HG03135 (cell line): Measurements from ENCODE around the gene CCDC183.
"Not testable (repeated sequence)": the region's sequence is repeated elsewhere in the genome, so short reads cannot be mapped to it uniquely, and the experiment has no call there.

ENCODE experiments used
- ATAC-seq: cut with Tn5 transposase; IDR thresholded peaks from one replicate; pipeline ENCODE4 v1.9.1; 2021; ENCODE audit warnings: mild to moderate bottlenecking, moderate library complexity; ENCODE audit not compliant: unreplicated experiment

The CCDC183 gene

DNA sequence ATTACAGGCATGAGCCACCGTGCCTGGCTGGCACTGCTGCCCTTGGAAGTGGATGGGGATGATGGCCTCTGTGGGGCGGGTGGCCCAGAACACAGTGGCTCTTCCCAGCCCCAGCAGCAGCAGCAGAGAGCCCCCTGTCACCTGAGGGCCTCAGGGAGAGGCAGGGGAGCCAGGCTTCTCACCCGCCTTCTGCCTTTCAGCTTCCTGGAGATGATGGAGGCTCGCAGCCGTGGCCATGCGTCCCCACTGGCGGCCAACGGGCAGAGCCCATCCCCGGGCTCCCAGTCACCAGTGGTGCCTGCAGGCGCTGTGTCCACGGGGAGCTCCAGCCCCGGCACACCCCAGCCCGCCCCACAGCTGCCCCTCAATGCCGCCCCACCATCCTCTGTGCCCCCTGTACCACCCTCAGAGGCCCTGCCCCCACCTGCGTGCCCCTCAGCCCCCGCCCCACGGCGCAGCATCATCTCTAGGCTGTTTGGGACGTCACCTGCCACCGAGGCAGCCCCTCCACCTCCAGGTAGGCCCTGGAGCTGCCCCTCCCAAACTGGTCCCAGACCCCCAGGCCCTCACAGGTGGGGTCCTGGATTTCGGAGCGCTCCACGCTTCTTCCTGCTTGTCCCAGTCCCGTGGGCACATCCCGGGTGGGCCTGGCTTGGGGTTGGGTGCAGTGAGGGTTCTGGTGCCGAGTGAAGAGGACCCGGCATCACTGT is 41.2 kb downstream of the CCDC183 start:
- no peak for ATAC-seq

DNA sequence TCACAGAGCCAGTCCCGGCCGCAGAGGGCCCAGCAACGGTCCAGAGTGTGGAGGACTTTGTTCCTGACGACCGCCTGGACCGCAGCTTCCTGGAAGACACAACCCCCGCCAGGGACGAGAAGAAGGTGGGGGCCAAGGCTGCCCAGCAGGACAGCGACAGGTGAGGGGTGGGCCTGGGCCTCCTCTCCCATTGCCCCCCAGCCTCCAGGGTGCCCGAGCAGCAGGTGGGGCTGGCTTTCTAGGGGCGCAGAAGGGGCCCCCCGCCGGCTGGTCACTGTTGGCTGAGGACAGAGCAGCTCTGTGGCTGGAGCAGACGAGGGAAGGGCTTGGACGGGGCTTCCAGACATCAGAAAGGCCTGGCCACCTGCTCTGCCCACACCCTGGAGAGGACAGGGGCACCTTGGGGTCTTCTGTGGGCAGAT is 41.7 kb downstream of the CCDC183 start:
- ATAC-seq: not testable (repeated sequence)

DNA sequence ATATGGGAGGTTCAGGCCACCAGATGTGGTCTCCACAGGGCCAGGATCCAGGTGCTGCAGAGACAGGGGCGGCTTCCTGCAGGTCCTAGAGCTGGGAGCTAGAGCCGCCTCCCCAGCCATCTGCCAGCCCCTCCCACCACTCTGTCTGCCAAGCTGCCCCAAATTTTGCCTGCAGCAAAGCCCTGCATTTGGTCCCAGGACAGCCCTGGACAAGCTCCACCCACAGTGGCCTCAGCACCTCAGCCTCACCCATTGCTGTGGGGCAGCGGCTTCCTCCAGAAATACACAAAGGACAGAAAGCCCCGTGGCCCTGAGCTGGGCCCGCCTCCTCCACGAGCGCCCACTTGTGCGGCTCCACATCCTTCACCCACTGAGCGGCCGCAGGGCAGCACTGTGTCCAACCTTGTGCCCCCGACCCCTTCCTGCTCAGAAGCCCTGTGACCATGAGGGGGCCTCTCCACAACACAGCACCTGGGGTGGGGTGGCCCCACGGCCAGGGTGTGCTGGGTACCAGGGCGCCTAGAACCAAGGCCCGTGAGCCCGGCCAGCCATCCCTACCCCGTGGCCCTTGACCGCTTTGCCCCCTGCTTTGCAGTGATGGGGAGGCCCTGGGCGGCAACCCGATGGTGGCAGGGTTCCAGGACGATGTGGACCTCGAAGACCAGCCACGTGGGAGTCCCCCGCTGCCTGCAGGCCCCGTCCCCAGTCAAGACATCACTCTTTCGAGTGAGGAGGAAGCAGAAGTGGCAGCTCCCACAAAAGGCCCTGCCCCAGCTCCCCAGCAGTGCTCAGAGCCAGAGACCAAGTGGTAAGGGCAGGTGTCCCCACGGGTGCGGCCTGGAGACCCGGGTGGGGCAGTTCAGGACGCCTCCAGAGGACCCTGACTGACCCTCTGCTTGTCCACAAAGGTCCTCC is 42.4 kb downstream of the CCDC183 start:
- no peak for ATAC-seq

DNA sequence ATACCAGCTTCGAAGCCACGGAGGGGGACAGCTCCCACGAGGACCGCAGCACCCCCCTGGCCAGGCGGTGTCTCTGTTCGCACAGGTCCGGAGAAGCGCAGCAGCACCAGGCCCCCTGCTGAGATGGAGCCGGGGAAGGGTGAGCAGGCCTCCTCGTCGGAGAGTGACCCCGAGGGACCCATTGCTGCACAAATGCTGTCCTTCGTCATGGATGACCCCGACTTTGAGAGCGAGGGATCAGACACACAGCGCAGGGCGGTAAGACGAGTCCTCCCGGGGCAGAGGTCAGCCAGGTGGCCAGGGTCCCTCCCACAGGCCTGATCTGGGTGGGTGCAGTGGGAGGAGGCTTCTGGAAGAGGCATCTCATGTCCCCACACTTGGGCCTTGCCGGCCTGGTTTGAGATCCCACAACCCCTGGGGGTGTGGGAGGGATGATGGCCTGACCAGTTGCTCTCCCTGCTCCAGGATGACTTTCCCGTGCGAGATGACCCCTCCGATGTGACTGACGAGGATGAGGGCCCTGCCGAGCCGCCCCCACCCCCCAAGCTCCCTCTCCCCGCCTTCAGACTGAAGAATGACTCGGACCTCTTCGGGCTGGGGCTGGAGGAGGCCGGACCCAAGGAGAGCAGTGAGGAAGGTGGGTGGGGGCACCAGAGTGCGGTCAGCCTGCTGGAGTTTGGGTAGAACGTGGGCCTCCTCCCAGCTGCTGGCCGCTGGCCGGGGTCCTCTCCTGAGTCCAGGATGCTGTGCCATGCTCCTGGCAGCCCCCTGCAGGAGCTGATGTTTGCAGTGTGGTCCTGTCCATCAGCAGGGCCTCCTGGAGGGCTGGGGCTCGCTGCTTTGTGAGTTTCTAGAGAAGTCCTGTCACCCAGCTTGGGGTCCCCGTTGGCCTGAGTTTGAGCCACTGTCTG is 43.3 kb downstream of the CCDC183 start:
- no peak for ATAC-seq

DNA sequence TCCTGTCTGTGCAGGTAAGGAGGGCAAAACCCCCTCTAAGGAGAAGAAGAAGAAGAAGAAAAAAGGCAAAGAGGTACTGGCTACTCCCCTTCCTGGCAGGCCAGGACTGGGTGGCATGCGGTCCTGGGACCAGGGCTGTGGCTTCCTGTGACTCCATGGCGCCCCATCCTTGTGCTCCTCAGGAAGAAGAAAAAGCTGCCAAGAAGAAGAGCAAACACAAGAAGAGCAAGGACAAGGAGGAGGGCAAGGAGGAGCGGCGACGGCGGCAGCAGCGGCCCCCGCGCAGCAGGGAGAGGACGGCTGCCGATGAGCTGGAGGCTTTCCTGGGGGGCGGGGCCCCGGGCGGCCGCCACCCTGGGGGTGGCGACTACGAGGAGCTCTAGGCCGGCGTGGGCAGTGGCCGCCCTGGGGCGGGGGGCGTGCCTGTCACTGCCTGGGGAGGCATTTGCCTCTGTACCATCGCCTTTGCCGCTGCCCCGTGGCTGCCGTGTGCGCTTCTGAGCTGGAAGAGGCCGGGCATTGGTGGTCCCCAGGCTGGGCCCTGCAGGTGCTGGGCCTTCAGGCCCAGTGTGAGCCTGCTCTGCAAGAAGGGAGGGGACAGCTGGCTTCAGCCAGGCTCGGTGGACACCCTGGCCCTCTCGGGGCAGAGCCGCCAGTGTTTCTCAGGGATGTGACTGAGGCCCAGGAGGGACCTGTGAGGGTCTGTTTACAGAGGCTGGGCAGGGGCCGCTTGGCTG is 44.2 kb downstream of the CCDC183 start:
- ATAC-seq: no peak

DNA sequence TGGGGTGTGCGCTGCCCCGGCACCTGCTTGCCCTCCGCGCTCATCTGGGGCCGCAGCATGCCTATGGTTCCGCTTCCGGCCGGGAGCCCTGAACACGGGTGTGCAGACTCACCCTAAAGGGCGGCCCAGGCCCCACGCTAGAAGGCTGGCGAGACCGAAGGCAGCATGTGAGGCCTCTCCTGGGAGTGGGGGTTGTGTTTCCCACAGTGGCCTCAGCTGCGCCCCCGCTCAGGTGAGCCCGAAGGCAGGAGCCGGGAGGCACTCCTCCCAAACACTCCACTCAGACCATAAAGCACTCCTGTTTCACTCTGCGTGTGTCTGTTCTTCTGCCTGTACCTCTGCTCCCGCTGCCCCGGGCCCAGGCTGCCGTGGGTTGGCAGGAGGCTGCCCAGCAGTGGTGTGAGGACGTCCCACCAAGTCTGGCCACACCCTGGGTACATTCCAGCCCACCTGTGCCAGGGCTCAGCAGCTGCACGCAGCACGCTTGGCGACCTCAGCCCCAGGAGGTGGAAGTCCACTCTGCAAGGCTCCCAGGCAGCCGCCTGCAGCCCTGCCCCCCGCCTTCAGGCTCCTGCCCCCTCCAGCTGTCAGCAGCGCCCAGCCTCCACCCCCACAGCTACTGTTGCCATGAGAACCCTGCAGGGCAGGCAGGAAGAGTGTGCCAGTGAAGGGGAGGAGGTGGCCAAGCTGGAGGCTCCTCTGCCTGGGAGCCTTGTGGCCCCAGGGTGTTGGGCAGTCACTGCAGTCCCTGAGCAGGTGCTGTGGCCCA is 44.9 kb downstream of the CCDC183 start:
- ATAC-seq: no peak

DNA sequence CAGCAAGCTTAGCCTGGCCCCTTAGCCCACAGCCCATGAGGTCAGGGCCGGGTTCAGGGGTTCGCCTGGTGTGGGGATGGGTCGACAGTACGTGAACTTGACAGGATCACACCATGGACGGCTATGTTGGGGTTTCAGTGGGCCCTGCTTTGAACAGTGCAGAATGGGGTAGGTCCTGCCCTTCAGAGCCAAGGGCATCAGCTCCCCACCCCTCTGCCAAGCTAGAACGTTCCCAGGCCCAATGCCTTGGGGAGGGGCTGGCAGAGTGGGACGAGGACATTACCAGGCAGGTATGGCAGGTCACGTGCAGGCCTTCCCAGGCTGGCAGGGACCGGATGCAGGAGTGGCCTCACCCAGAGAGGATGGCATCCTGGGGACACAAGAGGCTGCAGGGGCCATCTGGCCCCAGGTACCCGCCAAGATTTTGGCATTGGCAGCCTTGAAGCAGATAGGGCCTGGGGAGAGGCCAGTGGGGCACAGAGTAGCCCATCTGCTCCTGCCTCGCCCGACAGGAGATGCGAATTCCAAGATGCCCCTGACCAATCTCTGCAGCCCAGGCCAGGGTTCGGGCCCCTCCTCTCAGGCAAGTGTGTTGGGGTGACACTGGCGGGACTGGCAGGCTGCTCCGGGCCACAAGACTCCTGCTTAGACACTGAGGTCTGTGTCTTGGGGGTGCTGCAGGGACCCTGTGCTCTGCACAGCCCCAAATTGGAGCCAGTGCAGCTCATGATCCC is 45.7 kb downstream of the CCDC183 start:
- not testable (repeated sequence) for ATAC-seq

DNA sequence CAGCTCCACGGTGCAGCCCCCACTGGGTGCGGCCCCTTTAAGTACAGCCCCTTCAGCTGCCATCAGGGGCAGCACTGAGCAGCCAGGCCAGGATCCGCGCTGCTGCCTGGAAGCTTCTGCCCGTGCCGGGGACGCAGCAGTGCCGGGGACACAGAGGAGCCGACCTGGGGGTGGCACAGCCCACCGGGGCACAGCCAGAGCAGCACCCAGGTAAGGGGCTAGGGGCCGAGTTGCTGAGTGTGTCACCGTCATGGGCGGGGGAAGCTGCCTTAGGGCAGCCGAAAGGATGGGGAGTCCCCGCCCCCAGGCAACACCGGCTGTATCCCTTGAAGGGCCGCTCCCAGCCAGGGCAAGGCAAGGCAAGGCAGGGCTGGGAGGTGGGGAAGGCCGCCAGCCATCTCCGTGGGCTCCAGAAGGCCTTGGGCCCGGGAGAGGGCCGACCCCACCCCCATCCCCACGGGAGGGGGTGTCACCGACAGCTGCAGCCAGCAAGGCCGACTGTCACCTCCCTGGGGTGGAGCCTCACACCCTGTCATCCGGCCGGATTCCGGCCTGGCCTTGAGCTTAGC is 46.3 kb downstream of the CCDC183 start, which contains the start of gene AJM1:
TSS of gene AJM1 (plus strand) at position 99 of the 569 bp plus-strand sequence. CDS start 1,937 bp downstream, outside the sequence.
- peak; percentile 68 for ATAC-seq

DNA sequence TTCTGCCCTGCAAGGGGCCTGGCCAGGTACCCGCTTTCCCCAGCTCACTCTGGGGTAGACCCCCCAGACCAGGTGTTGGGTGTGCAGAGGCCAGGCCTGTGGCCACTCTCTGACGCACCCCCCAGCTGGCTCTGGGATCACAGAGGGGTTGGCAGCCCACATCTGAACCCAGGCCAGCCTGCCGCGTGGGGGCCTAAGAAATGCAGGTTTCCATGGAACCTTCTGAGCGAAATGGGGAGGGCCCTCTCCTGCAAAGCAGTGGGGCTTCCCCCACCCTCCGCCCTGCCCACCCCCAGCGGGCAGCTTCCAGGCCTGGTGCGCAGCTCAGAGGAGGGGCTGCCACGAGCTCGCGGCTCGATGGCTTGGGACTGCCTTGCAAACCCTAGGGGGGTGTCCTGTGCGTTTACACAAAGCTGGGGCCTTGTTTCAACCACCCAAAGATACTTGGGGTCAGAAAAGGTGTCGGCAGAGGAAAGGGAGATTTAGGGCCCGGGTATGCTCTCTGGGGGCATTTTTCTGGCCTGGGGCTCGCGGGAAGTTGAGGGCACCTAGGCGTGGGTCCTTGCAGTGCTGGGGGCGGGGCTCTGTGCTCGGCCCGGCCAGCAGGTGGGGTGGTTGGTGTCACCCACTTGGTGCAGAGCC is 47.1 kb downstream of the CCDC183 start:
- not testable (repeated sequence) for ATAC-seq

DNA sequence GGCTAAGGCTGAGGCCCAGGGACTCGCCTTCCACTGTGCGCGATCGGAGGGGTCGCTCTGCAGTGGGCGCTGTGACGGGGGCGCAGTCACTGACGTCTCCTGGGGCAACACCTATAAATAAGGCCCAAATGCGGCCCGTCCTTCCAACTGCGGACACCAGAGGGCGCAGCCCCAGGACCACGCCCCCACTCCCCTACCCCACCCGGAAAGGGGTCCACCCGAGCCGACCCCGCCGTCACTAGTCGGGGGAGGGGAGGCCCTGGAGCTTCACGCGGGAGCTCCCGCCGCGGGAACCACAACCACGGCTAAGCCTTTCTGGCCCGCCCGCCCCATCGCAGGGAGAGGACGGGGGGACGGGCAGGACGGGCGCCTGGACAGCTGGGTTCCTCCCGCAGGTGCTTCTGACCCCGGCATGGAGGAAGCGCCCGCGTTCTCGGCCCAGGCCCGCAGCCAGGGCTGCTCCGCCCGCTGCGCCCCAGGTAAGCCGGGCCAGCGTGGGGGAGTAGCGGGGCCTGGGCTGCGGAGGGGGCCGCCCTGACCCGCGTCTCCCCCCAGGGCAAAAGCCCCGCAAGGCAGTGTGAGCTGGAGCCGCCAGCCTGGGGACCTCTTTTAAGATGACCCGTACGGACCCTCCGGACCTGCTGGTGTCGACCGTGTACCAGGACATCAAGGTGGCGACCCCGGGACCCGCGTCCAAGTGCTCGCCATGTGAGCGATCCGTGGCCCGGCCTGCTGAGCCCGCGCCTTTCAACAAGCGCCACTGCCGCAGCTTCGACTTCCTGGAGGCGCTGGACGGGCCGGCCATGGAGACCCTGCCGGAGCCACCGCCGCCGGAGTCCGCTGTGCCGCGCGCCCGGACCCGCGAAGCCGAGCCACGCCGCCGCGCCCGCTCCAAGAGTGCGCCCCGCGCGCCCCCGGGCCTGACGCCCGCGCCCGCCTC is 47.9 kb downstream of the CCDC183 start:
- not testable (repeated sequence) for ATAC-seq

DNA sequence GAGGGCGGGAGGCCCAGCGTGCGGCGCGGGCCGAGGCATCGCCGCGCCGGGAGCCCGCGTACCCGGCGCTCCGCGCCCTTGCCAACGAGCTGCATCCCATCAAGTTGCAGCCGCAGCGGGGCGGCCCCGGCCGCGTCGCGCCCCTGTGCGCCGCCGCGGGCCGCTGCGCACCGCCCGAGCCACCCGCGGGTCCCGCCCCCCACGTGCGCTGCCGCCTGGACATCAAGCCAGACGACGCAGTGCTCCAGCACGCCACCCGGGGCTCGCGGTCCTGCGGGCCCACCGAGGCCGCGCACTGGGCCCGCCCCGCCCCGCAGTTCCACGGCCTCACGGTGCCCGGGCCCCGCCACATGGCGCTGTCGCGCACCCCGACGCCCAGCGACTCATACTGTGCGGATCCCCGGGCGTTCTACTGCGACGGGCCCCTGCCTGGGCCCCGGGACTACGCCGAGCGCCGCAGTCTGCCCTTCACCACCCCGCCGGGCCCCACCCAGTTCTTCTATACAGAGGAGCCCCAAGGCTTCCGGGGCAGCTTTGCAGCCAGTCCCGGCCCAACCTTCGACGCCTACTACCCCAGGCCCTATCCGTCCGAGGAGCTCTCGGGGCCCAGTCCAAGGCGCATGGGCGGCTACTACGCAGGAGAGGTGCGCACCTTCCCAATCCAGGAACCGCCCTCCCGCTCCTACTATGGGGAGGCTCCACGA is 48.8 kb downstream of the CCDC183 start:
- no peak for ATAC-seq

DNA sequence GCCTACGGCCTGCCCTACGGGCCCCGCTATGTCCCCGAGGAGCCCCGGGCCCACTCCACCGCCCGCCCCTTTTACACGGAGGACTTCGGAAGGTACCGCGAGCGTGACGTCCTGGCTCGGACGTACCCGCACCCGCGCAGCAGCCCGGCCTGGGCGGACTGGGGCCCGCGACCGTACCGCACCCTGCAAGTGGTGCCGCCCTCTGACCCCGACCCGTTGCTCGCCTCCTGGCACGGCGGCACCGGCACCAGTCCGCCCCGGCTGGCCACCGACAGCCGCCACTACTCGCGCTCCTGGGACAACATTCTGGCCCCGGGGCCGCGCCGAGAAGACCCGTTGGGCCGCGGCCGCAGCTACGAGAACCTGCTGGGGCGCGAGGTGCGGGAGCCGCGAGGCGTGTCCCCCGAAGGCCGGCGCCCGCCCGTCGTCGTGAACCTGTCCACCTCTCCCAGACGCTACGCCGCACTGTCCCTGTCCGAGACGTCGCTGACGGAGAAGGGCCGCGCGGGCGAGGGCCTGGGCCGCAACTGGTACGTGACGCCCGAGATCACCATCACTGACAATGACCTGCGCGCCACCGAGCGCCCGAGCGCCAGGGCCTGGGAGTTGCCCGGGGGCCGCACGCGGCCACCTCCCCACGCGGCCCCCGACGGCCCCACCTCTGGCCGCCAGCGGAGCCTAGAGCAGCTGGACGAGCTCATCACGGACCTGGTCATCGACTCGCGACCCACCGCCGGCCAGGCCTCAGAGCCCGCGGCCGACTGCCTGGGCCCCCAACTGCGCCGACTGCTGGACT is 49.5 kb downstream of the CCDC183 start:
- ATAC-seq: no peak

DNA sequence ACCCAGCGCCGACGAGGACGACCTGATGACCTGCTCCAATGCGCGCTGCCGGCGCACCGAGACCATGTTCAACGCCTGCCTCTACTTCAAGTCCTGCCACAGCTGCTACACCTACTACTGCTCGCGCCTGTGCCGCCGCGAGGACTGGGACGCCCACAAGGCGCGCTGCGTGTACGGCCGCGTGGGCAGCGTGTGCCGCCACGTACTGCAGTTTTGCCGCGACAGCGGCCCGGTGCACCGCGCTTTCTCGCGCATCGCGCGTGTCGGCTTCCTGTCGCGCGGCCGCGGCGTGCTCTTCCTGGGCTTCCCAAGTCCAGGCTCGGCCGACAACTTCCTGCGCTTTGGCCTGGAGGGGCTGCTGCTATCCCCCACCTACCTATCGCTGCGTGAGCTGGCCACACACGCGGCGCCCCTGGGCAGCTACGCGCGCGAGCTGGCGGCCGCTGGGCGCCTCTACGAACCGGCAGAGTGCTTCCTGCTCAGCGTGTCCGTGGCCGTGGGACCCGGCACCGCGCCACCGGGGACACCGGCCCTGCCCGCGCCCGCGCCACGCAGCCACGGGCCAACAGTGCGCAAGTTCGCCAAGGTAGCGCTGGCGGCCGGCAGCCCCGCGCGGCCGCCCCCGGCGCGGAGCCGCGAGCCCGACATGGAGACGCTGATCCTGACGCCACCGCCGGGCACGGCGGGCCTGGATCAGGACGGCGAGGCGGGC is 50.4 kb downstream of the CCDC183 start:
- ATAC-seq: no peak

DNA sequence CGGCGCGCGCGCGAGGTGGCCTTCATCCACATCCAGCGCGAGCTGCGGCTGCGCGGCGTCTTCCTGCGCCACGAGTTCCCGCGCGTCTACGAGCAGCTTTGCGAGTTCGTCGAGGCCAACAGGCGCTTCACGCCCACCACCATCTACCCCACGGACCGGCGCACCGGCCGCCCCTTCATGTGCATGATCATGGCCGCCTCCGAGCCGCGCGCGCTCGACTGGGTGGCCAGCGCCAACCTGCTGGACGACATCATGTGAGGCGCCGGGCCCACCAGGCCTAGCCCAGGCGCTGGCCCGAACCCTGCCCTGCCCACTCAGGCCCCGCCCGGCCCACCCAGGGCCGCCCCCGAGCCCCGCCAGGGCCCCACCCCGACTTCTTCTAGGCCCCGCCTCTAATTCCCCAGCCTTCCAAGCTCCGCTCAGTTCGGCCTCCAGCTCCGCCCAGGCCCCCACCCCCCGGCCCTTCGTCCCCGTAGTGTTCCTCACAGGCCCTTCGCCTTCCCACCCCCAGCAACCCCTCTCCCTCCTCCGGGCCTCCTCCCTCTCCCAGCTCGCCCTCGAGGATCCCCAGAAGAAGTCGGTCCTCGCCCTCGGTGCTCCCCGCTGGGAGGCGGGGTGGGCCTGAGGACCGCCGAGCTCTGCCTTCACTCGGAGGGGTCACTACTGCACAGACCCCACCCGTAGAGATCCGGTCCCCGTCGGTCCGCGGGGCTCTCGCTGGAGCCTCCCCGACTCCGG is 51.1 kb downstream of the CCDC183 start:
- no peak for ATAC-seq
